ENCODE measurements around the gene TTC9C. TPM values are rescaled to one million over a fixed set of nuclear protein-coding genes. Genes with fewer than 3 reads are reported as not detected.

TTC9C gene
- total RNA-seq, 1 experiment from 2014 or later = 70.6 TPM

Other genes with a start within 250 kb of the TTC9C start
- gene AHNAK, start 181.7 kb upstream of the TTC9C start, total RNA-seq (2014; rRNA removed; shearing (Covaris generic)) = 51.3 and 141 TPM in 2 replicates
- 940 and 974 TPM in 2 replicates for gene EEF1G, start 154.6 kb upstream of the TTC9C start, total RNA-seq (2014; rRNA removed; shearing (Covaris generic))
- gene TUT1, start 137.0 kb upstream of the TTC9C start, total RNA-seq (2014; rRNA removed; shearing (Covaris generic)) = 5.2 and 7.6 TPM in 2 replicates
- gene MTA2, start 126.6 kb upstream of the TTC9C start, total RNA-seq (2014; rRNA removed; shearing (Covaris generic)) = 104 and 148 TPM in 2 replicates
- gene EML3, start 115.7 kb upstream of the TTC9C start, total RNA-seq (2014; rRNA removed; shearing (Covaris generic)) = 10.5 and 21.7 TPM in 2 replicates
- 8.1 and 9.0 TPM in 2 replicates for gene ROM1, start 115.2 kb upstream of the TTC9C start, total RNA-seq (2014; rRNA removed; shearing (Covaris generic))
- 16.6 and 44.9 TPM in 2 replicates for gene B3GAT3, start 106.5 kb upstream of the TTC9C start, total RNA-seq (2014; rRNA removed; shearing (Covaris generic))
- 142 and 229 TPM in 2 replicates for gene GANAB, start 81.9 kb upstream of the TTC9C start, total RNA-seq (2014; rRNA removed; shearing (Covaris generic))
- gene INTS5, start 75.2 kb upstream of the TTC9C start, total RNA-seq (2014; rRNA removed; shearing (Covaris generic)) = 17.1 and 22.1 TPM in 2 replicates
- gene C11orf98, start 63.3 kb upstream of the TTC9C start, total RNA-seq (2014; rRNA removed; shearing (Covaris generic)) = 83.6 and 86.6 TPM in 2 replicates
- gene CSKMT, start 63.2 kb upstream of the TTC9C start, total RNA-seq (2014; rRNA removed; shearing (Covaris generic)) = 2.0 and 8.7 TPM in 2 replicates
- gene UQCC3, start 56.8 kb upstream of the TTC9C start, total RNA-seq (2014; rRNA removed; shearing (Covaris generic)) = 9.4 and 12.6 TPM in 2 replicates
- 3.8 and 6.1 TPM in 2 replicates for gene LBHD1, start 56.2 kb upstream of the TTC9C start, total RNA-seq (2014; rRNA removed; shearing (Covaris generic))
- gene UBXN1, start 49.4 kb upstream of the TTC9C start, total RNA-seq (2014; rRNA removed; shearing (Covaris generic)) = 80.6 and 116 TPM in 2 replicates
- 0.42 and 1.7 TPM in 2 replicates for gene LRRN4CL, start 39.0 kb upstream of the TTC9C start, total RNA-seq (2014; rRNA removed; shearing (Covaris generic))
- 165 and 183 TPM in 2 replicates for gene BSCL2, start 21.1 kb upstream of the TTC9C start, total RNA-seq (2014; rRNA removed; shearing (Covaris generic))
- not detected in 2 replicates for gene GNG3, start 20.8 kb upstream of the TTC9C start, total RNA-seq (2014; rRNA removed; shearing (Covaris generic))
- gene HNRNPUL2, start 1.0 kb upstream of the TTC9C start, total RNA-seq (2014; rRNA removed; shearing (Covaris generic)) = 11.3 and 16.8 TPM in 2 replicates
- 6.4 and 10.2 TPM in 2 replicates for gene ZBTB3, start 25.7 kb downstream of the TTC9C start, total RNA-seq (2014; rRNA removed; shearing (Covaris generic))
- 178 and 181 TPM in 2 replicates for gene POLR2G, start 33.1 kb downstream of the TTC9C start, total RNA-seq (2014; rRNA removed; shearing (Covaris generic))
- 14.5 and 17.3 TPM in 2 replicates for gene TAF6L, start 42.9 kb downstream of the TTC9C start, total RNA-seq (2014; rRNA removed; shearing (Covaris generic))
- gene TMEM179B, start 58.9 kb downstream of the TTC9C start, total RNA-seq (2014; rRNA removed; shearing (Covaris generic)) = 82.1 and 138 TPM in 2 replicates
- gene TMEM223, start 63.5 kb downstream of the TTC9C start, total RNA-seq (2014; rRNA removed; shearing (Covaris generic)) = 38.7 and 41.7 TPM in 2 replicates
- gene NXF1, start 77.0 kb downstream of the TTC9C start, total RNA-seq (2014; rRNA removed; shearing (Covaris generic)) = 23.2 and 30.0 TPM in 2 replicates
- gene STX5, start 103.6 kb downstream of the TTC9C start, total RNA-seq (2014; rRNA removed; shearing (Covaris generic)) = 57.2 and 57.5 TPM in 2 replicates
- gene TEX54, start 104.4 kb downstream of the TTC9C start, total RNA-seq (2014; rRNA removed; shearing (Covaris generic)) = not detected in 2 replicates
- gene WDR74, start 111.1 kb downstream of the TTC9C start, total RNA-seq (2014; rRNA removed; shearing (Covaris generic)) = 55.2 and 61.8 TPM in 2 replicates
- 125 and 141 TPM in 2 replicates for gene SLC3A2, start 152.4 kb downstream of the TTC9C start, total RNA-seq (2014; rRNA removed; shearing (Covaris generic))
- not detected in 2 replicates for gene CHRM1, start 192.9 kb downstream of the TTC9C start, total RNA-seq (2014; rRNA removed; shearing (Covaris generic))

All from M059J (cell line).